Esophagus muscularis mucosa (tissue), 4 donors: ENCODE measurements around the gene ARID5A. TPM values are rescaled to one million over a fixed set of nuclear protein-coding genes. Genes with fewer than 3 reads are reported as not detected.

Experiments used
- DNase-seq: peaks from one replicate; pipeline ENCODE4 v3.0.0-alpha.2; 2017; ENCODE audit errors: extremely low spot score
- H3K27ac ChIP-seq, 4 donors: fragments of 200-600 bp; sonication (generic); replicated peaks in 1 of 4; 1 replicate in 3 of 4; 2 replicates in 1 of 4; pipeline ENCODE4 v1.5.1; 2016 to 2019; ENCODE audit warnings: mild to moderate bottlenecking in 1 of 4
- H3K27me3 ChIP-seq, 4 donors: fragments of 200-600 bp; sonication (generic); one replicate each; pipeline versions ENCODE4 v1.5.1 to v1.6.0; 2016 to 2019
- H3K36me3 ChIP-seq, 4 donors: fragments of 200-600 bp; sonication (generic); one replicate each; pipeline ENCODE4 v1.5.1; 2016 to 2019
- H3K4me1 ChIP-seq, 4 donors: fragments of 200-600 bp; sonication (generic); one replicate each; pipeline ENCODE4 v1.5.1; 2016 to 2019
- H3K4me3 ChIP-seq, 4 donors: fragments of 200-600 bp; sonication (generic); 1 replicate in 2 of 4; 2 replicates in 2 of 4; pipeline ENCODE4 v1.5.1; 2016 to 2019; ENCODE audit warnings: mild to moderate bottlenecking in 4 of 4, moderate library complexity in 1 of 4
- H3K9me3 ChIP-seq, 4 donors: fragments of 200-600 bp; sonication (generic); 1 replicate in 3 of 4; 2 replicates in 1 of 4; pipeline ENCODE4 v1.5.1; 2016 to 2019
- EP300 ChIP-seq: sonication (generic); formaldehyde crosslinking; IDR thresholded peaks from one replicate; pipeline ENCODE4 v1.6.1; 2017; ENCODE audit warnings: antibody characterized with exemption
- POLR2A ChIP-seq: fragments of 450-650 bp; IDR thresholded peaks from one replicate; pipeline ENCODE4 v1.6.1; 2017; ENCODE audit warnings: antibody characterized with exemption, moderate library complexity, mild to moderate bottlenecking, low read depth
- POLR2AphosphoS5 ChIP-seq, 2 donors: sonication (generic); formaldehyde crosslinking; IDR thresholded peaks; one replicate each; pipeline ENCODE4 v1.6.1; 2017; ENCODE audit warnings: antibody characterized with exemption in 2 of 2
- WGBS: methylation state at CpG from one replicate; pipeline ENCODE4 v1.1.5; 2018; 5-methylcytosine and 5-hydroxymethylcytosine counted together
- intact Hi-C: fragments of 100-400 bp; cut with DNase I; formaldehyde crosslinking; loops from one replicate; pipeline ENCODE4 v1.15.1; 2023
- total RNA-seq, 4 donors: library from RNA; depleted of rRNA; stranded (reverse); fragments of >200 nt; gene quantifications; one replicate each; pipeline versions ENCODE4 v1.1.0 to v1.2.1, GENCODE V29; 2016
- TF ChIP-seq, protein P1 (sequence below), 3 experiments: fragments of 200-600 bp in 2 of 3; fragments of 450-650 bp in 1 of 3; sonication (generic) in 2 of 3; IDR thresholded peaks; one replicate each; pipeline ENCODE4 v1.5.1; 2017 to 2019; ENCODE audit warnings: antibody characterized with exemption in 3 of 3, mild to moderate bottlenecking in 2 of 3, moderate library complexity in 1 of 3

Gene ARID5A
- total RNA-seq, 4 donors from 2014 or later: 26.2 to 238 (median 70.7) TPM

GRCh38 chr2:96514521-96514920 lies 22.0 kb upstream of the ARID5A start:
- Histone ChIP-seq H3K4me3 (no peak overlapping the region), H3K27me3 (no peaks in the 10 kb centered on the region), H3K9me3 (peaks cover 0 to 7% (median 3%) of the 10 kb centered on the region in 4 donors), H3K36me3 (no peaks in the 10 kb centered on the region), H3K27ac (no peak overlapping the region), H3K4me1 (peaks cover 0 to 2% (median under 1%) of the 10 kb centered on the region in 4 donors)
- DNase-seq: no peak
- intact Hi-C loops: loop anchor here (5.0 kb wide), 1 partner anchor 38 kb away; no protein-coding TSS in a partner anchor
- TF ChIP-seq, protein P1, sequence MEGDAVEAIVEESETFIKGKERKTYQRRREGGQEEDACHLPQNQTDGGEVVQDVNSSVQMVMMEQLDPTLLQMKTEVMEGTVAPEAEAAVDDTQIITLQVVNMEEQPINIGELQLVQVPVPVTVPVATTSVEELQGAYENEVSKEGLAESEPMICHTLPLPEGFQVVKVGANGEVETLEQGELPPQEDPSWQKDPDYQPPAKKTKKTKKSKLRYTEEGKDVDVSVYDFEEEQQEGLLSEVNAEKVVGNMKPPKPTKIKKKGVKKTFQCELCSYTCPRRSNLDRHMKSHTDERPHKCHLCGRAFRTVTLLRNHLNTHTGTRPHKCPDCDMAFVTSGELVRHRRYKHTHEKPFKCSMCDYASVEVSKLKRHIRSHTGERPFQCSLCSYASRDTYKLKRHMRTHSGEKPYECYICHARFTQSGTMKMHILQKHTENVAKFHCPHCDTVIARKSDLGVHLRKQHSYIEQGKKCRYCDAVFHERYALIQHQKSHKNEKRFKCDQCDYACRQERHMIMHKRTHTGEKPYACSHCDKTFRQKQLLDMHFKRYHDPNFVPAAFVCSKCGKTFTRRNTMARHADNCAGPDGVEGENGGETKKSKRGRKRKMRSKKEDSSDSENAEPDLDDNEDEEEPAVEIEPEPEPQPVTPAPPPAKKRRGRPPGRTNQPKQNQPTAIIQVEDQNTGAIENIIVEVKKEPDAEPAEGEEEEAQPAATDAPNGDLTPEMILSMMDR (IDR thresholded peaks at IDR 0.05): no peak
- TF ChIP-seq POLR2AphosphoS5 (IDR thresholded peaks at IDR 0.05) (no peak), EP300 (no peak), POLR2A (no peak)
- 98% methylated on average over 6 of the region's 6 CpGs for WGBS

- TF ChIP-seq, protein P1 (IDR thresholded peaks at IDR 0.05): no peak
- TF ChIP-seq EP300: no peak
- no peak for TF ChIP-seq POLR2AphosphoS5 (IDR thresholded peaks at IDR 0.05)
- TF ChIP-seq POLR2A: no peak
- WGBS: 94% methylated on average over 1 of the region's 1 CpG
- no peaks in the 10 kb centered on the region for H3K27me3 ChIP-seq
- no peak overlapping the region for H3K27ac ChIP-seq
- H3K9me3 ChIP-seq: peaks cover 0 to 7% (median 3%) of the 10 kb centered on the region in 4 donors
- H3K4me1 ChIP-seq: no peaks in the 10 kb centered on the region
- no peak for DNase-seq
- no peak overlapping the region for H3K4me3 ChIP-seq
- intact Hi-C loops: no loop called here
- no peaks in the 10 kb centered on the region for H3K36me3 ChIP-seq
Measured at GRCh38 chr2:96517079-96517478, 19.5 kb upstream of the ARID5A start.

DNA sequence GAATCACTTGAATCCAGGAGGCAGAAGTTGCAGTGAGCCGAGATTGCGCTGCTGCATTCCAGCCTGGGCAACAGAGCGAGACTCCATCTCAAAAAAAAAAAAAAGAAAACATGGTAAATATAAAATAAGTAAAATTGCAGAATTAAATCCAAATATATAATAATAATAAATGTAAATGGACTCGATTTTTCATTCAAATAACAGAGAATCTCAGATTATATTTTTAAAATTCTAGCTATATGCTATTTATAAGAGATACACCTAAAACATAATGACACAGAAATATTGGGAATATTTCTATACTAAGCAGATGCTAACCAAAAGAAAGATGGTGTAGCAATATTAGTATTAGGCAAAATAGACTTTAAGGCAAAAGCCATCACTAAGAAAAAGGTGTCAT lies 16.3 kb upstream of the ARID5A start:
- intact Hi-C loops: no loop called here
- Histone ChIP-seq H3K27me3 (no peaks in the 10 kb centered on the region), H3K27ac (no peak overlapping the region), H3K9me3 (peaks cover 0 to 7% (median 3%) of the 10 kb centered on the region in 4 donors), H3K4me1 (no peaks in the 10 kb centered on the region), H3K4me3 (no peak overlapping the region), H3K36me3 (no peaks in the 10 kb centered on the region)
- WGBS: 85% methylated on average over 4 of the region's 4 CpGs
- no peak for DNase-seq
- TF ChIP-seq EP300 (no peak), POLR2A (no peak), POLR2AphosphoS5 (IDR thresholded peaks at IDR 0.05) (no peak)
- TF ChIP-seq, protein P1 (IDR thresholded peaks at IDR 0.05): no peak

DNA sequence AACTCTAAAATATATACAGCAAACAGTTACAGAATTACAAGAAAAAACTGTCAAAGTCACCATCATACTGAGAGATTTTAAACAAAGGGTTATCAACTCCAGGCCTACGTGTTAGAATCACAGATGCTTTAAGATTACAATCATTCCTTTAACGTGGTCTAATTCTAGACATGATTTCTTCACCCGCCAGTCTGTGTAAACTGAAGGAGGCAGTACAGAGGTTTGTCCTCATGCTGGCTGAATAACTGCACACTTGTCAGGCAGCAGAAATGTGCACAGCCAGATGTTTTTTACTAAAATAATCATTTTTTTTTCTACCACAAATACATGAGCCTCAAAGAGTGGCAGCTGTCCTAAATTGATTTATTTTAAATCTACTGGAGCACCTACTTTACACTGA lies 15.9 kb upstream of the ARID5A start:
- Histone ChIP-seq H3K4me1 (no peaks in the 10 kb centered on the region), H3K36me3 (no peaks in the 10 kb centered on the region), H3K9me3 (peaks cover 0 to 7% (median 3%) of the 10 kb centered on the region in 4 donors), H3K27me3 (no peaks in the 10 kb centered on the region), H3K4me3 (no peak overlapping the region), H3K27ac (no peak overlapping the region)
- TF ChIP-seq, protein P1 (IDR thresholded peaks at IDR 0.05): no peak
- DNase-seq: no peak
- intact Hi-C loops: no loop called here
- 52% methylated on average over 3 of the region's 3 CpGs for WGBS

DNA sequence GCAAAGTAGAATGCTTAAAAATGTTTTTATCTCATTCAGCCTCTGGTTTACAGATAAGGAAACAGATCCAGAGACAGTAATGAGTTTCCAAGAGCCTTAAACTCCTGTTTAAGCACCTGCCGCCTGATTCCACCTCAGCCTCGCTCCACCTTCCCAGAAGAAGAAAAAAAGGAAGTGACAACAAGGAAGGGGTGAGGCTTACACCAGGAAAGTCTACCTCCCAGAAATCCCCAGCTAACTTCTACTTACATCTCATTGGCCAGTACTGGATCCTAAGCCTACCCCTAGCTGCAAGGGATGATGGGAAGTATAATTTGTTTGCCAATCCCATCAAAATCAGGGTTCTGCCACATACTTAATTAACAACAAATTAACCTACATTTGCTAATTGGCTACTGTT lies 15.3 kb upstream of the ARID5A start:
- no peaks in the 10 kb centered on the region for H3K4me1 ChIP-seq
- H3K27ac ChIP-seq: no peak overlapping the region
- no peaks in the 10 kb centered on the region for H3K27me3 ChIP-seq
- TF ChIP-seq, protein P1 (IDR thresholded peaks at IDR 0.05): no peak
- TF ChIP-seq POLR2A (no peak), EP300 (no peak), POLR2AphosphoS5 (IDR thresholded peaks at IDR 0.05) (no peak)
- intact Hi-C loops: no loop called here
- peaks cover 0 to 7% (median 3%) of the 10 kb centered on the region in 4 donors for H3K9me3 ChIP-seq
- no peak overlapping the region for H3K4me3 ChIP-seq
- DNase-seq: no peak
- 93% methylated on average over 2 of the region's 2 CpGs for WGBS
- H3K36me3 ChIP-seq: no peaks in the 10 kb centered on the region
